OCI-LY7 (cell line): ENCODE measurements around the gene SV2C.

ENCODE experiments used
- EZH2phosphoT487 ChIP-seq: fragments of 200-600 bp; sonication (generic); IDR thresholded peaks from 2 replicates; pipeline ENCODE4 v1.6.1; 2018; ENCODE audit warnings: low read depth, borderline replicate concordance, mild to moderate bottlenecking, mixed run types, antibody characterized with exemption, low read length, moderate library complexity, mixed read lengths
- TF ChIP-seq, protein P1 (sequence below): fragments of 200-600 bp; sonication (generic); conservative IDR thresholded peaks from 2 replicates; pipeline ENCODE4 v1.5.1; 2014; ENCODE audit warnings: mild to moderate bottlenecking, antibody characterized with exemption, low read length, moderate library complexity, mixed read lengths

DNA sequence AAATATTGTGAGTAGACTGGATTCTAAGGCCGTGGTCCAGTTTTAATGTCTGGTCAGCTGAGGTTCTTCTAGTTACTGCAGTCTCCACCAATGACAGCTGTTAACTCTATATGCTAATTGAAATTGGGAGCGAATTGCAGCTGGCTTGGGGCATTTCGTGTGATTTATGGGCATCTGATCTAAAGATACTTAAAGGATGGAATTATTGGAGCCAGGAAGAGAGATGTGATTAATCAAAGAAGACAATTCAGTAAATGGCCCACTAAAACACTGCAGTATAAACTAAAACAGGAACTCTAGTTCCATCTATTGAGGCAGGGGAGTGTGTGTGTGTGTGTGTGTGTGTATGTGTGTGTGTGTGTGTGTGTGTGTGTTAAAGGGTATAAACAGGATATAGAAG, 162.4 kb downstream of the SV2C start:
- TF ChIP-seq, protein P1, sequence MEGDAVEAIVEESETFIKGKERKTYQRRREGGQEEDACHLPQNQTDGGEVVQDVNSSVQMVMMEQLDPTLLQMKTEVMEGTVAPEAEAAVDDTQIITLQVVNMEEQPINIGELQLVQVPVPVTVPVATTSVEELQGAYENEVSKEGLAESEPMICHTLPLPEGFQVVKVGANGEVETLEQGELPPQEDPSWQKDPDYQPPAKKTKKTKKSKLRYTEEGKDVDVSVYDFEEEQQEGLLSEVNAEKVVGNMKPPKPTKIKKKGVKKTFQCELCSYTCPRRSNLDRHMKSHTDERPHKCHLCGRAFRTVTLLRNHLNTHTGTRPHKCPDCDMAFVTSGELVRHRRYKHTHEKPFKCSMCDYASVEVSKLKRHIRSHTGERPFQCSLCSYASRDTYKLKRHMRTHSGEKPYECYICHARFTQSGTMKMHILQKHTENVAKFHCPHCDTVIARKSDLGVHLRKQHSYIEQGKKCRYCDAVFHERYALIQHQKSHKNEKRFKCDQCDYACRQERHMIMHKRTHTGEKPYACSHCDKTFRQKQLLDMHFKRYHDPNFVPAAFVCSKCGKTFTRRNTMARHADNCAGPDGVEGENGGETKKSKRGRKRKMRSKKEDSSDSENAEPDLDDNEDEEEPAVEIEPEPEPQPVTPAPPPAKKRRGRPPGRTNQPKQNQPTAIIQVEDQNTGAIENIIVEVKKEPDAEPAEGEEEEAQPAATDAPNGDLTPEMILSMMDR, result no peak
- no peak for TF ChIP-seq EZH2phosphoT487
